GM19240 (cell line): ENCODE data around the gene PLXND1.

Source experiments
- DNase-seq: peaks from one replicate; pipeline ENCODE4 v3.0.0; 2011; ENCODE audit warnings: low spot score; ENCODE audit not compliant: insufficient read length

PLXND1 gene

GRCh38 chr3:129602309-129602708 lies 4.2 kb downstream of the PLXND1 start:
- no peak for DNase-seq

- DNase-seq, result no peak
Measured at GRCh38 chr3:129601713-129602112, 4.8 kb downstream of the PLXND1 start.

- no peak for DNase-seq
Measured at GRCh38 chr3:129600348-129600747, 6.1 kb downstream of the PLXND1 start.

- no peak for DNase-seq
Measured at GRCh38 chr3:129599607-129600006, 6.9 kb downstream of the PLXND1 start.

GRCh38 chr3:129599073-129599472 lies 7.4 kb downstream of the PLXND1 start:
- no peak for DNase-seq

- DNase-seq, result no peak
Measured at GRCh38 chr3:129598484-129598883, 8.0 kb downstream of the PLXND1 start.

GRCh38 chr3:129598000-129598381 lies 8.5 kb downstream of the PLXND1 start:
- no peak for DNase-seq

- DNase-seq, result no peak
Measured at GRCh38 chr3:129597087-129597999, 9.1 kb downstream of the PLXND1 start.

GRCh38 chr3:129596194-129597086 lies 10.0 kb downstream of the PLXND1 start:
- DNase-seq, result no peak

GRCh38 chr3:129595544-129596193 lies 10.8 kb downstream of the PLXND1 start:
- DNase-seq, result no peak

GRCh38 chr3:129594907-129595390 lies 11.5 kb downstream of the PLXND1 start:
- DNase-seq, result no peak

GRCh38 chr3:129594409-129594808 lies 12.1 kb downstream of the PLXND1 start:
- no peak for DNase-seq

- no peak for DNase-seq
Measured at GRCh38 chr3:129593595-129594339, 12.7 kb downstream of the PLXND1 start.

GRCh38 chr3:129593230-129593594 lies 13.3 kb downstream of the PLXND1 start:
- DNase-seq, result no peak

- no peak for DNase-seq
Measured at GRCh38 chr3:129592381-129593131, 13.9 kb downstream of the PLXND1 start.

- DNase-seq, result no peak
Measured at GRCh38 chr3:129591932-129592331, 14.5 kb downstream of the PLXND1 start.

GRCh38 chr3:129590215-129590614 lies 16.3 kb downstream of the PLXND1 start:
- no peak for DNase-seq

- no peak for DNase-seq
Measured at GRCh38 chr3:129587566-129588210, 18.8 kb downstream of the PLXND1 start.

GRCh38 chr3:129586746-129587430 lies 19.6 kb downstream of the PLXND1 start:
- DNase-seq, result no peak
